B cell (primary cell): ENCODE measurements around the gene CEP112. TPM values are rescaled to one million over a fixed set of nuclear protein-coding genes. Genes with fewer than 3 reads are reported as not detected.

Experiments used
- ATAC-seq: fragments of 200-7000 bp; cut with Tn5 transposase; one replicate; pipeline ENCODE4 v1.10.0; 2021; ENCODE audit warnings: low read depth, mild to moderate bottlenecking, moderate number of reproducible peaks, moderate library complexity
- CTCF ChIA-PET: fragments of 350-600 bp; sonication (Branson Sonifier 250); formaldehyde crosslinking; loops from one replicate; lab custom pipeline; 2021; ENCODE audit warnings: antibody characterized with exemption, inconsistent platforms; lab: Charles Lee
- POLR2A ChIA-PET: fragments of 350-600 bp; sonication (Branson Sonifier 250); formaldehyde crosslinking; loops from one replicate; lab custom pipeline; 2021; ENCODE audit warnings: antibody characterized with exemption; lab: Charles Lee
- DNase-seq: peaks from one replicate; pipeline ENCODE4 v3.0.0; 2013
- H2AFZ ChIP-seq: 2 replicates; pipeline ENCODE4 v1.6.1; 2012; ENCODE audit warnings: mild to moderate bottlenecking, low read depth, low read length; ENCODE audit not compliant: insufficient read depth, poor library complexity, severe bottlenecking
- H3K27ac ChIP-seq, 2 donors: 1 replicate in 1 of 2; 2 replicates in 1 of 2; pipeline ENCODE4 v1.5.1; 2012 to 2013; ENCODE audit warnings: low read length in 2 of 2, mild to moderate bottlenecking in 2 of 2, moderate library complexity in 1 of 2
- H3K27me3 ChIP-seq, 4 experiments: fragments of 200-600 bp in 1 of 4; sonication (generic) in 1 of 4; replicated peaks in 1 of 4; 1 replicate in 2 of 4; 2 replicates in 2 of 4; pipeline versions ENCODE4 v1.6.1 to v1.7.0; 2013 to 2016; ENCODE audit warnings: low read length in 3 of 4, mild to moderate bottlenecking in 2 of 4, mixed read lengths in 1 of 4, moderate library complexity in 1 of 4; ENCODE audit not compliant: insufficient read depth in 4 of 4, control insufficient read depth in 3 of 4; ENCODE audit errors: control extremely low read depth in 1 of 4
- H3K36me3 ChIP-seq, 2 experiments: replicated peaks in 1 of 2; 1 replicate in 1 of 2; 2 replicates in 1 of 2; pipeline versions ENCODE4 v1.6.1 to v1.7.1; 2013; ENCODE audit warnings: low read length in 1 of 2; ENCODE audit not compliant: insufficient read depth in 2 of 2, control insufficient read depth in 1 of 2; ENCODE audit errors: control extremely low read depth in 1 of 2, extremely low read depth in 1 of 2
- H3K4me1 ChIP-seq, 2 donors: fragments of 200-600 bp in 1 of 2; sonication (generic) in 1 of 2; 1 replicate in 1 of 2; 2 replicates in 1 of 2; pipeline versions ENCODE4 v1.5.1 to v1.6.1; 2013 to 2017; ENCODE audit warnings: low read length in 2 of 2; ENCODE audit not compliant: control insufficient read depth in 2 of 2, insufficient read depth in 2 of 2
- H3K4me2 ChIP-seq: replicated peaks from 2 replicates; pipeline ENCODE3; 2012; ENCODE audit warnings: mild to moderate bottlenecking, low read depth, low read length; ENCODE audit not compliant: poor library complexity, severe bottlenecking
- H3K4me3 ChIP-seq, 5 experiments: fragments of 200-600 bp in 1 of 5; sonication (generic) in 1 of 5; 1 replicate in 3 of 5; 2 replicates in 2 of 5; pipeline versions ENCODE4 v1.5.1 to v1.7.0; 2011 to 2016; ENCODE audit warnings: low read length in 4 of 5, mild to moderate bottlenecking in 4 of 5, low read depth in 2 of 5, control low read depth in 1 of 5, moderate library complexity in 1 of 5; ENCODE audit not compliant: insufficient read depth in 1 of 5; ENCODE audit errors: control extremely low read depth in 1 of 5, extremely low read depth in 1 of 5
- H3K79me2 ChIP-seq: fragments of 200-600 bp; sonication (generic); one replicate; pipeline ENCODE4 v1.6.0; 2016; ENCODE audit warnings: low read length; ENCODE audit not compliant: control insufficient read depth, insufficient read depth
- H3K9ac ChIP-seq: fragments of 200-600 bp; sonication (generic); 2 replicates; pipeline ENCODE4 v1.6.1; 2017; ENCODE audit warnings: mild to moderate bottlenecking, low read length, moderate library complexity
- H3K9me3 ChIP-seq, 3 donors: one replicate each; pipeline versions ENCODE4 v1.6.1 to v1.7.1; 2013; ENCODE audit warnings: low read length in 2 of 3; ENCODE audit not compliant: control insufficient read depth in 2 of 3, insufficient read depth in 1 of 3; ENCODE audit errors: control extremely low read depth in 1 of 3
- H4K20me1 ChIP-seq: 2 replicates; pipeline ENCODE4 v1.6.0; 2012; ENCODE audit warnings: mild to moderate bottlenecking, low read length; ENCODE audit not compliant: insufficient read depth, control insufficient read depth, poor library complexity, severe bottlenecking
- H3K27ac Mint-ChIP-seq: one replicate; pipeline ENCODE4 v1.8.0; 2021; ENCODE audit warnings: mixed read lengths
- H3K27me3 Mint-ChIP-seq: one replicate; pipeline ENCODE4 v1.8.0; 2021; ENCODE audit warnings: mixed read lengths
- H3K4me1 Mint-ChIP-seq: one replicate; pipeline ENCODE4 v1.8.0; 2021; ENCODE audit warnings: mixed read lengths
- H3K4me3 Mint-ChIP-seq: one replicate; pipeline ENCODE4 v1.8.0; 2021; ENCODE audit warnings: mixed read lengths
- H3K9me3 Mint-ChIP-seq: one replicate; pipeline ENCODE4 v1.8.0; 2022; ENCODE audit warnings: mixed read lengths; ENCODE audit not compliant: insufficient read depth
- CTCF ChIP-seq: fragments of 200-600 bp; IDR thresholded peaks from one replicate; pipeline ENCODE4 v1.8.0; 2022; ENCODE audit warnings: antibody characterized with exemption, mild to moderate bottlenecking
- EZH2 ChIP-seq: IDR thresholded peaks from 2 replicates; pipeline ENCODE4 v1.6.1; 2012; ENCODE audit warnings: borderline replicate concordance, low read depth, mild to moderate bottlenecking, moderate library complexity, low read length; ENCODE audit not compliant: insufficient read depth, poor library complexity, severe bottlenecking
- WGBS: methylation state at CpG from one replicate; pipeline ENCODE4 v1.1.5; 2013; ENCODE audit warnings: missing lambda C conversion rate; ENCODE audit not compliant: insufficient coverage; 5-methylcytosine and 5-hydroxymethylcytosine counted together
- intact Hi-C: fragments of 100-400 bp; cut with micrococcal nuclease; formaldehyde crosslinking; loops from one replicate; pipeline ENCODE4 v1.10.0; 2022
- polyA plus RNA-seq: library from polyadenylated mRNA; depleted of rRNA; stranded (reverse); fragments of >200 nt; gene quantifications from 2 replicates; pipeline ENCODE4 v1.2.3, GENCODE V29; 2012
- total RNA-seq, 2 donors: library from RNA; stranded (reverse); fragments of 120-200 nt in 1 of 2; gene quantifications; 1 replicate in 1 of 2; 2 replicates in 1 of 2; pipeline versions ENCODE4 v1.2.3 to v1.2.4, GENCODE V29; 2013 to 2022

Gene CEP112
- total and polyA plus RNA-seq, 2 donors (not counting 1 experiment from before 2014, with no cell fraction given) = 0.57 to 4.6 TPM

DNA sequence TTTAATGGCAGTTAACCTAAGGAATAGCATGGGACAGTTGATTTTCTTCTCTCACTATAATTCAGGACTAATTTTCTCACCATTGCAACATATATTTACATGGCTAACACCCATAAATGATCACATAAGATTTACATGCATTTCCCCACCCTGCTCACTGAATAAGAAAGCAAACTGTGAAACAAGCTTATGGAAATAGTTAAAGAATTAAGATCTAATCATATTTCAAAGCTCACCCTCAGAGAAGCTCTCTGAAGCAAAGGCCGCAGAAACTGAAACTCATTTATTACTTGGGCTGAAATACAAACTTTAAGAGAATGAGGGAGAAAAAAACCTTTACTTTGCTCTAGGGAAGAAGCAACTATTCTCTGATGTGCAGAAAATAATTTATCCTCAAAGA is 411.8 kb downstream of the CEP112 start:
- TF ChIP-seq EZH2 = no peak
- no peak for TF ChIP-seq CTCF
- no CpG with 5 or more reads among the region's 1 CpG for WGBS
- DNase-seq (no peak), ATAC-seq (no peak)
- H3K9me3 ChIP-seq = no peaks in the 10 kb centered on the region
- H3K27ac ChIP-seq = no peak overlapping the region
- H2AFZ ChIP-seq = no peak overlapping the region
- H3K4me3 ChIP-seq = no peak overlapping the region
- Mint-ChIP-seq H3K4me1 (no peaks in the 10 kb centered on the region), H3K27ac (no peak overlapping the region), H3K27me3 (no peaks in the 10 kb centered on the region), H3K4me3 (no peak overlapping the region), H3K9me3 (no peaks in the 10 kb centered on the region)
- ChIA-PET POLR2A (no interaction called here), CTCF (no interaction called here)
- intact Hi-C loops = no loop called here
- H3K27me3 ChIP-seq = no peaks in the 10 kb centered on the region
- H3K36me3 ChIP-seq = no peaks in the 10 kb centered on the region
- no peaks in the 10 kb centered on the region for H3K4me1 ChIP-seq
- no peak overlapping the region for H3K4me2 ChIP-seq
- H3K79me2 ChIP-seq = no peaks in the 10 kb centered on the region
- no peak overlapping the region for H3K9ac ChIP-seq
- no peaks in the 10 kb centered on the region for H4K20me1 ChIP-seq

GRCh38 chr17:65776890-65777289 is 415.0 kb downstream of the CEP112 start:
- Histone ChIP-seq H3K4me1 (no peaks in the 10 kb centered on the region), H3K27ac (no peak overlapping the region), H3K79me2 (no peaks in the 10 kb centered on the region), H3K27me3 (no peaks in the 10 kb centered on the region), H3K4me2 (no peak overlapping the region), H3K9me3 (no peaks in the 10 kb centered on the region), H4K20me1 (no peaks in the 10 kb centered on the region), H3K9ac (no peak overlapping the region), H3K4me3 (no peak overlapping the region), H2AFZ (no peak overlapping the region), H3K36me3 (no peaks in the 10 kb centered on the region)
- ChIA-PET CTCF (no interaction called here), POLR2A (no interaction called here)
- no peak overlapping the region for H3K4me3 Mint-ChIP-seq
- peaks cover 3% of the 10 kb centered on the region for H3K9me3 Mint-ChIP-seq
- no peak for DNase-seq
- 100% methylated on average over 2 of the region's 3 CpGs for WGBS
- H3K27me3 Mint-ChIP-seq = no peaks in the 10 kb centered on the region
- no peaks in the 10 kb centered on the region for H3K4me1 Mint-ChIP-seq
- no peak for ATAC-seq
- intact Hi-C loops = no loop called here
- TF ChIP-seq EZH2 = no peak
- no peak for TF ChIP-seq CTCF
- no peak overlapping the region for H3K27ac Mint-ChIP-seq
